ENCODE measurements around the gene DPP8. TPM values are rescaled to one million over a fixed set of nuclear protein-coding genes. Genes with fewer than 3 reads are reported as not detected.

DPP8 gene
- total and polyA plus RNA-seq, 10 of the 15 experiments (the other 5 are each of a cell fraction or from before 2014, with no cell fraction given): 12.0 to 30.6 (median 24.3) TPM

DNA sequence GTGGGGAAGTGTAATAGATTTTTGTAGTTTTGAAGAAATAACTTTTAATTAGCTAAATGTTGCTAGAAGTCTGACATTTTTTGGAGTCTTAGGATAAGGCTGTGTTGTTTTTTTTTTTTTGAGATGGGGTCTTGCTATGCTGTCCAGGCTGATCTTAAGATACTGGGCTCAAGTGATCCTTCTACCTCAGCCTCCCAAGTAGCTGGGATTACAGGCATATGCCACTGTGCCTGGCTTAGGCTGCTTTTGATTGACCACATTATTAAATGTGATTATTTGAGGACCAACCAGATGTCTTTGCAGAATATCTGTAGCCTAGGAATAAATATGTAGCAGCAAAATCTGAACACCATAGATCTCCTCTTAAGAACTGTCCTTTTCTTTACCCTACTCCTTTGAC is 42.5 kb upstream of the DPP8 start:
- ChIA-PET CTCF (interaction anchor here (0.6 to 0.8 kb wide), 2 partner anchors 11 to 223 kb away, joined by 3 to 4 read pairs; no protein-coding TSS in a partner anchor), POLR2A (interaction anchor here (0.7 kb wide), 1 partner anchor 255 kb away, joined by 5 read pairs; no protein-coding TSS in a partner anchor), RAD21 (ENCODE audit: unreplicated experiment) (interaction anchor here (0.7 kb wide), 1 partner anchor 367 kb away, joined by 4 read pairs; no protein-coding TSS in a partner anchor), SMC1A (ENCODE audit: uncharacterized antibody, unreplicated experiment) (interaction anchor here (0.6 to 1.7 kb wide), 3 partner anchors 36 to 715 kb away, joined by 3 to 4 read pairs (median 4); no protein-coding TSS in a partner anchor)
- Histone ChIP-seq H3K36me3 (ENCODE audit: control insufficient read depth in 2 of 2, insufficient read depth in 2 of 2, low read length in 1 of 2) (peaks cover 7 to 17% of the 10 kb centered on the region in 2 experiments), H3K79me2 (ENCODE audit: control insufficient read depth, insufficient read depth, low read length) (no peaks in the 10 kb centered on the region), H3K9ac (ENCODE audit: control insufficient read depth, insufficient read depth, low read length) (no peak overlapping the region), H3K9me3 (replicated peaks; ENCODE audit: control insufficient read depth, insufficient read depth, low read length) (no peaks in the 10 kb centered on the region; the same call in 2 of the 3 replicates), H4K20me1 (ENCODE audit: control insufficient read depth, insufficient read depth) (no peaks in the 10 kb centered on the region), H3K4me1 (ENCODE audit: control insufficient read depth, insufficient read depth, low read length) (no peaks in the 10 kb centered on the region), H3K4me2 (ENCODE audit: control insufficient read depth, insufficient read depth) (no peak overlapping the region), H2AFZ (ENCODE audit: control insufficient read depth, low read depth, low read length) (no peak overlapping the region), H3K27ac (ENCODE audit: control insufficient read depth, insufficient read depth) (no peak overlapping the region), H3K27me3 (replicated peaks in 1 of 2; ENCODE audit: control insufficient read depth in 2 of 2, insufficient read depth in 2 of 2, low read length in 1 of 2) (no peaks in the 10 kb centered on the region), H3K4me3 (no peak overlapping the region)
- ATAC-seq (no peak), DNase-seq (ENCODE audit: low read depth, low spot score) (no peak), FAIRE-seq (no peak)
- no TSS peak for BruUV-seq (replicated peaks)
- TF ChIP-seq TBL1XR1 (IDR thresholded peaks at IDR 0.05; ENCODE audit: low read depth, low read length) (no peak), BHLHE40 (IDR thresholded peaks at IDR 0.05; ENCODE audit: borderline replicate concordance in 1 of 2, low read depth in 2 of 2, low read length in 1 of 2) (no peak), IKZF2 (IDR thresholded peaks at IDR 0.05) (no peak), HCFC1 (IDR thresholded peaks at IDR 0.05; ENCODE audit: low read length) (no peak), SMC3 (IDR thresholded peaks at IDR 0.05; ENCODE audit: borderline replicate concordance, low read length) (no peak), TCF12 (IDR thresholded peaks at IDR 0.05; ENCODE audit: low read depth, low read length) (no peak), RELA (IDR thresholded peaks at IDR 0.05; ENCODE audit: borderline replicate concordance, partially characterized antibody) (no peak)
- TF ChIP-seq, protein P1, sequence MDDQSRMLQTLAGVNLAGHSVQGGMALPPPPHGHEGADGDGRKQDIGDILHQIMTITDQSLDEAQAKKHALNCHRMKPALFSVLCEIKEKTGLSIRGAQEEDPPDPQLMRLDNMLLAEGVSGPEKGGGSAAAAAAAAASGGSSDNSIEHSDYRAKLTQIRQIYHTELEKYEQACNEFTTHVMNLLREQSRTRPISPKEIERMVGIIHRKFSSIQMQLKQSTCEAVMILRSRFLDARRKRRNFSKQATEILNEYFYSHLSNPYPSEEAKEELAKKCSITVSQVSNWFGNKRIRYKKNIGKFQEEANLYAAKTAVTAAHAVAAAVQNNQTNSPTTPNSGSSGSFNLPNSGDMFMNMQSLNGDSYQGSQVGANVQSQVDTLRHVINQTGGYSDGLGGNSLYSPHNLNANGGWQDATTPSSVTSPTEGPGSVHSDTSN (IDR thresholded peaks at IDR 0.05; ENCODE audit: insufficient replicate concordance, low read depth, low read length): no peak
- TF ChIP-seq, protein P2, sequence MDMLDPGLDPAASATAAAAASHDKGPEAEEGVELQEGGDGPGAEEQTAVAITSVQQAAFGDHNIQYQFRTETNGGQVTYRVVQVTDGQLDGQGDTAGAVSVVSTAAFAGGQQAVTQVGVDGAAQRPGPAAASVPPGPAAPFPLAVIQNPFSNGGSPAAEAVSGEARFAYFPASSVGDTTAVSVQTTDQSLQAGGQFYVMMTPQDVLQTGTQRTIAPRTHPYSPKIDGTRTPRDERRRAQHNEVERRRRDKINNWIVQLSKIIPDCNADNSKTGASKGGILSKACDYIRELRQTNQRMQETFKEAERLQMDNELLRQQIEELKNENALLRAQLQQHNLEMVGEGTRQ (IDR thresholded peaks at IDR 0.05; ENCODE audit: borderline replicate concordance, low read depth, low read length): no peak
- in situ Hi-C loops (cut with MboI) (no loop called here), intact Hi-C loops (cut with micrococcal nuclease; ENCODE audit: unreplicated experiment) (no loop called here)
